ENCODE data around the gene LIX1L. TPM values are rescaled to one million over a fixed set of nuclear protein-coding genes. Genes with fewer than 3 reads are reported as not detected.

The LIX1L gene
- 31.6 and 40.2 TPM in 2 replicates for total RNA-seq

- H3K4me3 ChIP-seq (ENCODE audit: low read depth, low read length), result peak within 1 kb of the TSS; percentile 81
- DNase-seq (ENCODE audit: low read depth), result peak; percentile 97
- TF ChIP-seq, protein P1, sequence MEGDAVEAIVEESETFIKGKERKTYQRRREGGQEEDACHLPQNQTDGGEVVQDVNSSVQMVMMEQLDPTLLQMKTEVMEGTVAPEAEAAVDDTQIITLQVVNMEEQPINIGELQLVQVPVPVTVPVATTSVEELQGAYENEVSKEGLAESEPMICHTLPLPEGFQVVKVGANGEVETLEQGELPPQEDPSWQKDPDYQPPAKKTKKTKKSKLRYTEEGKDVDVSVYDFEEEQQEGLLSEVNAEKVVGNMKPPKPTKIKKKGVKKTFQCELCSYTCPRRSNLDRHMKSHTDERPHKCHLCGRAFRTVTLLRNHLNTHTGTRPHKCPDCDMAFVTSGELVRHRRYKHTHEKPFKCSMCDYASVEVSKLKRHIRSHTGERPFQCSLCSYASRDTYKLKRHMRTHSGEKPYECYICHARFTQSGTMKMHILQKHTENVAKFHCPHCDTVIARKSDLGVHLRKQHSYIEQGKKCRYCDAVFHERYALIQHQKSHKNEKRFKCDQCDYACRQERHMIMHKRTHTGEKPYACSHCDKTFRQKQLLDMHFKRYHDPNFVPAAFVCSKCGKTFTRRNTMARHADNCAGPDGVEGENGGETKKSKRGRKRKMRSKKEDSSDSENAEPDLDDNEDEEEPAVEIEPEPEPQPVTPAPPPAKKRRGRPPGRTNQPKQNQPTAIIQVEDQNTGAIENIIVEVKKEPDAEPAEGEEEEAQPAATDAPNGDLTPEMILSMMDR (IDR thresholded peaks at IDR 0.05; ENCODE audit: insufficient read depth, low read depth, low read length), result no peak
Observed at GRCh38 chr1:145957443-145958319, at the start of gene LIX1L. TSS of gene LIX1L (minus strand) at chr1:145958017. CDS start at chr1:145957927, 90 bp downstream.

DNA sequence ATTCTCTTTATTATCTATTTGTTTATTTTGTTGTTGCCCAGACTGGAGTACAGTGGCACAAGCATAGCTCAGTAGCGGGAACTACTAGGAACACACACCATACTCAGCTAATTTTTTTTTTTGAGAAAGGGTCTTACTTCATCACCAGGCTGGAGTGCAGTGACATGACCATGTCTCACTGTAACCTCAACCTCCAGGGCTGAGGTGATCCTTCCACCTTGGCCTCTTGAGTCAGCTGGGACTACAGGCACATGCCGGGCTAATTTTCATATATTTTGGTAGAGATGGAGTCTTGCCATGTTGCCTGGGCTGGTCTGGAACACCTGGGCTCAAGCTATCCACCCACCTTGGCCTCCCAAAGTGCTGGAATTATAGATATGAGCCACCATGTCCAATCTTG lies 43.9 kb upstream of the LIX1L start:
- TF ChIP-seq, protein P1 (IDR thresholded peaks at IDR 0.05; ENCODE audit: insufficient read depth, low read depth, low read length), result no peak
- no peak for DNase-seq (ENCODE audit: low read depth)

GRCh38 chr1:145999321-146000024 lies 41.7 kb upstream of the LIX1L start:
- no peak for DNase-seq (ENCODE audit: low read depth)
- H3K4me3 ChIP-seq (ENCODE audit: low read depth, low read length), result no peak overlapping the region
- TF ChIP-seq, protein P1 (IDR thresholded peaks at IDR 0.05; ENCODE audit: insufficient read depth, low read depth, low read length), result no peak

More for the DNA sequence above, 43.9 kb upstream of the LIX1L start:
- no peak overlapping the region for H3K4me3 ChIP-seq (ENCODE audit: low read depth, low read length)

DNA sequence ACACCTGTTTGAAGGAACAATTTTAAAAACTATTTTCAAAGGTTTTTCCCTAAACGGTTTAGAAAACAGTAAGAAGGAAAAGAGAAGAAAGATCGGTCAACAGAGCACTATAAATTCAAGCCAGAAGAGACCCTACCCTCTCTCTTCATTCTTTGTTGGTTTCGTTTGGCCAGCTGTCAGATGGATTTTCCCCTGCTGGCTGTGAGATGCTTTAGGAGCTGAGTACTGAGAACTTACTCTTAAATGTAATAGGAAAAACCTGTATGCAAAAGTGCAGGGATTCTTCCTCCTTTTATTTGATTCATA lies 39.9 kb upstream of the LIX1L start:
- DNase-seq (ENCODE audit: low read depth), result no peak
- TF ChIP-seq, protein P1 (IDR thresholded peaks at IDR 0.05; ENCODE audit: insufficient read depth, low read depth, low read length), result no peak
- H3K4me3 ChIP-seq (ENCODE audit: low read depth, low read length), result peak overlapping the region; percentile 99

- TF ChIP-seq, protein P1 (IDR thresholded peaks at IDR 0.05; ENCODE audit: insufficient read depth, low read depth, low read length), result no peak
- peak overlapping the region; percentile 99 for H3K4me3 ChIP-seq (ENCODE audit: low read depth, low read length)
- DNase-seq (ENCODE audit: low read depth), result no peak
Observed at GRCh38 chr1:145997016-145997717, 39.4 kb upstream of the LIX1L start.

GRCh38 chr1:145996433-145997015 lies 38.7 kb upstream of the LIX1L start, which contains the start of gene TXNIP:
TSS of gene TXNIP (minus strand) at chr1:145996579. CDS start at chr1:145996266, 313 bp downstream.
- TF ChIP-seq, protein P1 (IDR thresholded peaks at IDR 0.05; ENCODE audit: insufficient read depth, low read depth, low read length), result no peak
- peak; percentile 99 for DNase-seq (ENCODE audit: low read depth)
- H3K4me3 ChIP-seq (ENCODE audit: low read depth, low read length), result peak within 1 kb of the TSS; percentile 99
